GM13976 (cell line): ENCODE measurements around the gene HLA-DPA1.

Source experiments
- DNase-seq: peaks from one replicate; pipeline ENCODE4 v3.0.0; 2012; ENCODE audit warnings: low spot score
- in situ Hi-C: fragments of 300-500 bp; cut with MboI; formaldehyde crosslinking; loops from one replicate; pipeline ENCODE4 v1.12.0; 2022; ENCODE audit warnings: low sequenced_read_pairs, mixed read lengths, inconsistent platforms; ENCODE audit not compliant: unreplicated experiment
- TF ChIP-seq, protein P1 (sequence below): IDR thresholded peaks from 2 replicates; pipeline ENCODE4 v1.5.1; 2012; ENCODE audit warnings: borderline replicate concordance, mild to moderate bottlenecking; ENCODE audit not compliant: insufficient read depth; ENCODE audit errors: extremely low read depth, missing control alignments, control extremely low read depth

The HLA-DPA1 gene

DNA sequence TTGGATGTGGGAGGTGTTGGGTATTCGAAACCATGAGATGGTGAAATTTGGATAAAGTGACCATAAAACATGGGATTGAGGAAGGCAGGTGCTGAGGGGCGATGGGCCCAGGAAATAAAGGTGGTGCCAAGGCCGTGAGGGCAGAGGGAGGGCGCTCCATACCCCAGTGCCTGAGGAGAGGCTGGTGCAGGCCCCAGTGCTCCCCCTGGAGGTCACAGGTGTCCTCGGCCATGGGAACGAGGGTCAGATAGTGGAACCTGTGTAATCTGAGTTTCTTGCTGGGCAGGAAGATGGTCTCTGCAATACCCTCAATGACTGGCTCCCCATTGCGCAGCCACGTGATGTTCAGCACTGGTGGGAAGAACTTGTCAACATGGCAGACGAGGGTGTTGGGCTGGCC, 18.5 kb upstream of the HLA-DPA1 start:
- in situ Hi-C loops, result no loop called here
- TF ChIP-seq, protein P1, sequence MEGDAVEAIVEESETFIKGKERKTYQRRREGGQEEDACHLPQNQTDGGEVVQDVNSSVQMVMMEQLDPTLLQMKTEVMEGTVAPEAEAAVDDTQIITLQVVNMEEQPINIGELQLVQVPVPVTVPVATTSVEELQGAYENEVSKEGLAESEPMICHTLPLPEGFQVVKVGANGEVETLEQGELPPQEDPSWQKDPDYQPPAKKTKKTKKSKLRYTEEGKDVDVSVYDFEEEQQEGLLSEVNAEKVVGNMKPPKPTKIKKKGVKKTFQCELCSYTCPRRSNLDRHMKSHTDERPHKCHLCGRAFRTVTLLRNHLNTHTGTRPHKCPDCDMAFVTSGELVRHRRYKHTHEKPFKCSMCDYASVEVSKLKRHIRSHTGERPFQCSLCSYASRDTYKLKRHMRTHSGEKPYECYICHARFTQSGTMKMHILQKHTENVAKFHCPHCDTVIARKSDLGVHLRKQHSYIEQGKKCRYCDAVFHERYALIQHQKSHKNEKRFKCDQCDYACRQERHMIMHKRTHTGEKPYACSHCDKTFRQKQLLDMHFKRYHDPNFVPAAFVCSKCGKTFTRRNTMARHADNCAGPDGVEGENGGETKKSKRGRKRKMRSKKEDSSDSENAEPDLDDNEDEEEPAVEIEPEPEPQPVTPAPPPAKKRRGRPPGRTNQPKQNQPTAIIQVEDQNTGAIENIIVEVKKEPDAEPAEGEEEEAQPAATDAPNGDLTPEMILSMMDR, result peak; percentile 69
- peak; percentile 69 for DNase-seq

DNA sequence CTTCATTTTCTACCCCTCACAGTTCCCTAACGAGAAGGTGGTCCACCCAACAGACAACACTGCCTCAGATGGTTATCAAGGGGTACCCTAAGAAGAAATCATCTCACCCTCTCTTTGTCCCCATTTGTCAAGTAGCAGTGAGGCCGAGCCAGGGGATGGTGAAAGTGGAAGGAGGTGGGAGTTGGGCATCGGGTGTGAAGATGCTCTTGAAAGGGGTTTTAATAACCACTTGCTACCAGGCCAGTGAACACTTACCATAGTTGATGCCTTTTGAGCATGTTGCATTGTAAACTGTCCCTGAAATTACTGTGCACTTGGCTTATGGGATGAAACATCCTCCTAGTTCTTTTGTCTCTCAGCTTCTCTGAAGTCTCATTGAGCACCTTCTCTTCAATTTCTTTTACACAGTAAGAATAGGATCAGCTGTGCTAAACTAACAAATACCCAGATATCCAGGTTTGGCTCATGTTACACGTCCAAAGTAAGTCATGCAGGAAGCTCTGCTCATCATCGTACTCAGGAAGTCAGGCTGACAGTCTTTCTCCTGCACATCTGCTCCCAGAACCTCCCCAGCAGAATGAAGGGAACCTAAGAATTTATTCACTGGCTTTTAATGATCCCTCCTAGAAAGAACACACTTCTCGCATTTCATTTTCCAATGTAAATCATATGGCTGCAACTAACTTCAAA, 15.6 kb upstream of the HLA-DPA1 start:
- TF ChIP-seq, protein P1, result no peak
- in situ Hi-C loops, result no loop called here
- no peak for DNase-seq

DNA sequence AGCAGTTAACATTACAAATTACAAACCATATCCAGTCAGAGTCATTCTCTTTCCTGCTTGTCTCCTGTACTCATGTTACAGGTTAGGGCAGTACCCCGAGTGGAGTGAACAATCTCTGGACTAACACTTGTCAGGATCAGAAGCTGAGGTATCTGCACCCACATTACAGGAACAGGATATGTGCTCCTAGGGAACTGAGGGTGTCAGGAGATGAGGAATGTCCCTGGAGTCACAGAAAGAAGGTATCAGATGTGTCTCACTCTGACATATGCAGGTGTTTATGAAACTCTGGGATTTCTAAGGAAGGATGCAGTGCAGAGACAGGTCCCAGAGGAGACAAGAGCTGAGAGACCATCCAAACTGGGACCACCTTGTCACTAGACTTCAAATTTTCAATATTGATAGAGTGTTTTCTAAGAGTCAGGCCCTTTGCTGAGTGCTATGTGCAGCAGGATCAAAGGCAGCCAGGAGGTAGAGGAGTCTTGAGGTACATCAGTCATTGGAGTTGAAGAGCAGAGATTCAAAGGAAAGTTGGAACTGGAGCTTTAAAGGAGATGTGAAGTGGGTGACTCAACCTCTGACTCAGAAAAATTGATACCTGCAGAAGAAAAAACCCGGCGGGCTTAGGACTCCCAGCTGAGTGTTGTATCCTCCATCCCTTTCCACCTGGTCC, 14.9 kb upstream of the HLA-DPA1 start:
- TF ChIP-seq, protein P1, result no peak
- DNase-seq, result no peak
- in situ Hi-C loops, result no loop called here

DNA sequence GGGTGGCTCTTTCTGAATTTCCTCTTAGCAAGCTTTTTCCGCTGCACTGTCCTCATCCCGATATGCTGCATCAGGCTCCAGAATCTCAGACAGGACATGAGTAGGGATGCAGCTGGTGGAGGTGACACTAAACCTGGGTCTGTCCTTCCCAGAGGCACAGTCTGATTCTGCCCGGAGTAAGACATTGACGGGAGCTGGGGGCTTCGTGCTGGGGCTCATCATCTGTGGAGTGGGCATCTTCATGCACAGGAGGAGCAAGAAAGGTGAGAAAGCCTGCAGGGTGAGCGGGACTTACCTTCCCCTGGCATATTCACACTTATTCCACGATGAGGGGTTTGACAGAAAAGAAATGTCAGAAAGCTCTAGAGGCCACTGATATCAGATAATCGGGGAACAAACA, 12.2 kb upstream of the HLA-DPA1 start:
- in situ Hi-C loops, result no loop called here
- TF ChIP-seq, protein P1, result no peak
- no peak for DNase-seq

DNA sequence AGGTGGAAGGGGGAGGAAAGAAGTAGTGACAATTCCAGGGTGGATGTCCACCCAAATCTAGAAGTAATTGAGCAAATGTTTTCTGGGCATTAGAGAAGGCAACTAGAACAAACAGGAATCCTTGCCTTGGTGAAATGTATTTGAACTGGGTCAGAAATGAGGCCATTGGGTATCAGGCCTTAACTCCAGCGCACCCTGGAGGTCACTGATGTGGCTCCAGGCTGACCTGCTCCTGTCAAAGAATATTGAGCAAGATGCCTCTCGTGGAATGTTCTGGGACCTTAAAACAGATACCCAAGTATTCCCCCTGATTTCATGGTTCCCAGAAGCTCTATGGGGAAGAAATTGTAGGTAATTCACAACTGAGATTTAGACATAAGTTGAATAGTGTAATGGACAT, 9.3 kb upstream of the HLA-DPA1 start:
- in situ Hi-C loops, result loop anchor here (5.0 kb wide), 1 partner anchor 70 kb away; no protein-coding TSS in a partner anchor
- TF ChIP-seq, protein P1, result peak; percentile 38
- no peak for DNase-seq

DNA sequence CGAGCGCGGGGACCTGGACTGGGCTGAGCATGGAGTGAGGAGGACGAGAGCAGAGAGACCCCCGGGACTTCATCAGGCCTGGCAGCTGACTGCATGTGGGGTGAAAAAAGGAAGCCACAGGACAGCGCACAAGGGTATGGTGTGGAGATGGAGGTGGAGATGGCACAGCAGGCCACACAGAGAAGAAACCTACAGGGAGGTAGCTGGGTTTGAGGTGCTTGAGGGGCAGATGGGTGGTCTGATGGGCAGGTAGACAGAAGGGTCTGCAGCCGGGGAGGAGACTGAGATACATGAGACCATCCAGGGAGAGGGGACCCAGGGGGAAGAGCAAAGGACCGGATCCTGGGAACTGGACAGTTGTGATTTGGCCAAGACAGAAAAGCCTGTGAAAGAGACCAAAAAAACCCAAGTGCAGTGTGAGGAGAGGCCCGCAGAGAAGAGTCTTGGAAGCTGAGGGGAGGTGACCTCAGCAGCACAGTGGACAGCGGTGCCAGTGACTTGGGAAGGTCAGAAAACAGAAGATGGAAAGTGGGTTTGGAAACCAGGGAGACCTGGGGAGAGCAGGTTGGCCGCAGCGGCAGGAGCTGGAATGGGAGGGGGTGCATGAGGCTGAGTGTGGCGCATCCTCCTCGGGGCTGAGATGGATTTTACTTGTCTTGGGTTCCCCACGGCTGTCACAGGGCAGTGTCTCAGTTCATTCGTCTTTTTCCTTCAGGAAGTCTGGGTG, 7.8 kb upstream of the HLA-DPA1 start:
- no peak for DNase-seq
- in situ Hi-C loops, result loop anchor here (5.0 kb wide), 1 partner anchor 69 kb away; no protein-coding TSS in a partner anchor
- TF ChIP-seq, protein P1, result no peak
